ENCODE measurements around the gene DCBLD1.

DCBLD1 gene

DNA sequence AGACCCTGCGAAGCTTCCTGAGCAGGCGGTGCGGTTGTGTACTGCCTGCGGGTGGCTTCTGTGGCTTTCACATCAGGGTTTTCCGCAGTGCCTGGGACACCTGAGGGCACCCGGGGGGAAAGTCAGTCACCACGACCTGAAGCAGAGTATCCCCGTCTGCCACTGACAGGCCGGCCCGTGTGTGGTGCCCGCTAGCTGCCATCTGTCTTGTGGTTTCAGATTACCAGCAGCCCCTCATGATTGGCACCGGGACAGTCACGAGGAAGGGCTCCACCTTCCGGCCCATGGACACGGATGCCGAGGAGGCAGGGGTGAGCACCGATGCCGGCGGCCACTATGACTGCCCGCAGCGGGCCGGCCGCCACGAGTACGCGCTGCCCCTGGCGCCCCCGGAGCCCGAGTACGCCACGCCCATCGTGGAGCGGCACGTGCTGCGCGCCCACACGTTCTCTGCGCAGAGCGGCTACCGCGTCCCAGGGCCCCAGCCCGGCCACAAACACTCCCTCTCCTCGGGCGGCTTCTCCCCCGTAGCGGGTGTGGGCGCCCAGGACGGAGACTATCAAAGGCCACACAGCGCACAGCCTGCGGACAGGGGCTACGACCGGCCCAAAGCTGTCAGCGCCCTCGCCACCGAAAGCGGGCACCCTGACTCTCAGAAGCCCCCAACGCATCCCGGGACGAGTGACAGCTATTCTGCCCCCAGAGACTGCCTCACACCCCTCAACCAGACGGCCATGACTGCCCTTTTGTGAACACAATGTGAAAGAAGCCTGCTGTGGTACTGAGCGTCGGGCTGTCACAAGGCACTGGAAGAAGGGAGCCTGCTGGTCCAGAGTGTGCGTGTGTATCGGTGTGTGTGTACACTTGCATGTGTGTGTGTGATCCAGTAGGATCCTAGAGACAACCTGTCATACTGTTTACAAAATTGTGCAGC is 65.5 kb downstream of the DCBLD1 start:
- Histone ChIP-seq H3K27me3 (ENCODE audit: control insufficient read depth, low read length) (peaks cover 8% of the 10 kb centered on the region), H3K79me2 (ENCODE audit: control insufficient read depth, low read length) (no peaks in the 10 kb centered on the region), H3K9me3 (ENCODE audit: control insufficient read depth, insufficient read depth, low read length) (no peaks in the 10 kb centered on the region), H3K4me2 (ENCODE audit: low read length) (no peak overlapping the region), H3K27ac (ENCODE audit: low read depth, low read length) (no peak overlapping the region), H3F3A (ENCODE audit: control insufficient read depth, insufficient read depth) (no peaks in the 10 kb centered on the region), H3K4me3 (ENCODE audit: low read length) (no peak overlapping the region), H4K20me1 (ENCODE audit: control insufficient read depth, insufficient read depth, low read depth, low read length) (no peaks in the 10 kb centered on the region), H3K9me2 (replicated peaks; ENCODE audit: control insufficient read depth, low read length) (no peaks in the 10 kb centered on the region), H3K36me3 (ENCODE audit: control insufficient read depth, low read length) (no peaks in the 10 kb centered on the region), H3K4me1 (ENCODE audit: control insufficient read depth, low read length) (no peaks in the 10 kb centered on the region)
- TF ChIP-seq, protein P1, sequence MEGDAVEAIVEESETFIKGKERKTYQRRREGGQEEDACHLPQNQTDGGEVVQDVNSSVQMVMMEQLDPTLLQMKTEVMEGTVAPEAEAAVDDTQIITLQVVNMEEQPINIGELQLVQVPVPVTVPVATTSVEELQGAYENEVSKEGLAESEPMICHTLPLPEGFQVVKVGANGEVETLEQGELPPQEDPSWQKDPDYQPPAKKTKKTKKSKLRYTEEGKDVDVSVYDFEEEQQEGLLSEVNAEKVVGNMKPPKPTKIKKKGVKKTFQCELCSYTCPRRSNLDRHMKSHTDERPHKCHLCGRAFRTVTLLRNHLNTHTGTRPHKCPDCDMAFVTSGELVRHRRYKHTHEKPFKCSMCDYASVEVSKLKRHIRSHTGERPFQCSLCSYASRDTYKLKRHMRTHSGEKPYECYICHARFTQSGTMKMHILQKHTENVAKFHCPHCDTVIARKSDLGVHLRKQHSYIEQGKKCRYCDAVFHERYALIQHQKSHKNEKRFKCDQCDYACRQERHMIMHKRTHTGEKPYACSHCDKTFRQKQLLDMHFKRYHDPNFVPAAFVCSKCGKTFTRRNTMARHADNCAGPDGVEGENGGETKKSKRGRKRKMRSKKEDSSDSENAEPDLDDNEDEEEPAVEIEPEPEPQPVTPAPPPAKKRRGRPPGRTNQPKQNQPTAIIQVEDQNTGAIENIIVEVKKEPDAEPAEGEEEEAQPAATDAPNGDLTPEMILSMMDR (IDR thresholded peaks at IDR 0.05; ENCODE audit: low read depth, low read length, poor library complexity, severe bottlenecking) = no peak
- no peak for TF ChIP-seq EZH2phosphoT487 (IDR thresholded peaks at IDR 0.05; ENCODE audit: borderline replicate concordance, low read length)

DNA sequence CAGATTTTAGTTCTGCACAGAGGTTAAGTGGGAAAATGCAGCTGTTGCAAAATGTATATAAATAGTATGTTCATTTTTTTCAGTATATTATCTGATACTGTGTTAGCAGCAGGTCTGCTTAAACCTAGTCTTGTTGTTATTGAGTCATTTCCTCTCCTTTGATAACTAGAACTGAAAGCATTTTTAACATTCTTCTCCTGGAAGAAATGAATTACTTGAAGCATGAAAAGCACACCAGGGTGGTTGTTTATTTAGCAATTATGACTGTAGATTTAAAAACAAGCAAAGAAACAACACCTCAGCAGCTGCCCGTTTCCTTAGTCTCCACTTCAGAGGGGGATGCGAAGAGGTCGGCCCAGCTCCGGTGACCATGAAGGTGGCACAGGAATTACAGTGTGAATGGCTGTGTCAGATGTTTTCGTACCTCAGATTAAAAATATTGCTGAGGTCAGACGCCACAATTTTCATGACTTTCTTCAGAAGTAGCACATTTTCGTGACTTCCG is 66.4 kb downstream of the DCBLD1 start:
- Histone ChIP-seq H4K20me1 (ENCODE audit: control insufficient read depth, insufficient read depth, low read depth, low read length) (no peaks in the 10 kb centered on the region), H3K4me1 (ENCODE audit: control insufficient read depth, low read length) (no peaks in the 10 kb centered on the region), H3K4me2 (ENCODE audit: low read length) (no peak overlapping the region), H3K36me3 (ENCODE audit: control insufficient read depth, low read length) (no peaks in the 10 kb centered on the region), H3K27me3 (ENCODE audit: control insufficient read depth, low read length) (peaks cover 8% of the 10 kb centered on the region), H3F3A (ENCODE audit: control insufficient read depth, insufficient read depth) (no peaks in the 10 kb centered on the region), H3K79me2 (ENCODE audit: control insufficient read depth, low read length) (no peaks in the 10 kb centered on the region), H3K4me3 (ENCODE audit: low read length) (no peak overlapping the region), H3K27ac (ENCODE audit: low read depth, low read length) (no peak overlapping the region), H3K9me3 (ENCODE audit: control insufficient read depth, insufficient read depth, low read length) (no peaks in the 10 kb centered on the region), H3K9me2 (replicated peaks; ENCODE audit: control insufficient read depth, low read length) (no peaks in the 10 kb centered on the region)
- TF ChIP-seq EZH2phosphoT487 (IDR thresholded peaks at IDR 0.05; ENCODE audit: borderline replicate concordance, low read length) = no peak
- TF ChIP-seq, protein P1 (IDR thresholded peaks at IDR 0.05; ENCODE audit: low read depth, low read length, poor library complexity, severe bottlenecking) = no peak

DNA sequence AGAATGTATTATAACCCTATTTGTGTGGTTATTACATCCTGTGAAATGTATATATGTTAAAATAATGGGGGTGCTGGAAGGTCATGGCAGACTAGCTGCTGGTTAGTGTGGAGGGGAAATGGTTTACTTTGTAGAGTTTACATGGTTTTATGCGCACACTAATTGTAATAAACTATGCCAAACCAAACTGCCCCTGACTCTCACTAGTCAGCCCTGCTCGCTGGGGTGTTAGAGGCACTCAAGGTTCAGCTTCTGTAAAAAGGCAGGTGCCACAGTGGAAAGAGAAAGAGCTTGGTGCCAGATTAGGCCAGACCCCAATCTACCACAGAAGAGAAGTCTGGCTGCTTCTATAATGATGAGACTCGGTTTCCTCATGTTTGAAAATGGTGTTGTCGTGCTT is 67.1 kb downstream of the DCBLD1 start:
- Histone ChIP-seq H3K9me2 (replicated peaks; ENCODE audit: control insufficient read depth, low read length) (no peaks in the 10 kb centered on the region), H3K36me3 (ENCODE audit: control insufficient read depth, low read length) (no peaks in the 10 kb centered on the region), H3K4me2 (ENCODE audit: low read length) (no peak overlapping the region), H4K20me1 (ENCODE audit: control insufficient read depth, insufficient read depth, low read depth, low read length) (no peaks in the 10 kb centered on the region), H3K4me3 (ENCODE audit: low read length) (no peak overlapping the region), H3K79me2 (ENCODE audit: control insufficient read depth, low read length) (no peaks in the 10 kb centered on the region), H3K9me3 (ENCODE audit: control insufficient read depth, insufficient read depth, low read length) (no peaks in the 10 kb centered on the region), H3K4me1 (ENCODE audit: control insufficient read depth, low read length) (no peaks in the 10 kb centered on the region), H3K27ac (ENCODE audit: low read depth, low read length) (no peak overlapping the region), H3F3A (ENCODE audit: control insufficient read depth, insufficient read depth) (no peaks in the 10 kb centered on the region), H3K27me3 (ENCODE audit: control insufficient read depth, low read length) (peaks cover 8% of the 10 kb centered on the region)
- no peak for TF ChIP-seq EZH2phosphoT487 (IDR thresholded peaks at IDR 0.05; ENCODE audit: borderline replicate concordance, low read length)

DNA sequence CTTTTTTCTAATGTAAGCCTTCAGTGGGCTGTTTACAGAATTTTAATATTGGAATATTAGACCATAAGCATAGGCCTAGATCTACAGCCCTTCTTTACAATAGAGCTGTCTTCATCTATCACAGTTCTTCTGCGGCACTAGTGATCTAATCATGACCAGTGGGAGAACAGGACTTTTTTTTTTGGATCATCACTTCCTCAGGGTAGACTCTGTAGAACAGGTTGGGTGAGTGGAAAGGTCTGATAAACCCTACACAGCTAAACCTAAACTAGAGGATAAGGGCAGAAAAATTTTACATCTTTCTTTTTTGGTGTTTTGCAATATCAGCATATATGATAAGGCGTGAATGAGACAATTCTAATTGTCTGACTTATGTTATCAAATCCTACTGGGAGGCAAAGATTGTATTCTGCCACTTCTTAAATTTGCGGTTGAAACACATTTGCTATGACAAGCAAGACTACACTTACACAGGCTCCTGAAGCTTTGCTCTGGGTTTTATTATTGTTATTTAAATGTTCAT is 67.7 kb downstream of the DCBLD1 start:
- Histone ChIP-seq H3K4me3 (ENCODE audit: low read length) (no peak overlapping the region), H3K4me1 (ENCODE audit: control insufficient read depth, low read length) (no peaks in the 10 kb centered on the region), H3K4me2 (ENCODE audit: low read length) (no peak overlapping the region), H3K9me3 (ENCODE audit: control insufficient read depth, insufficient read depth, low read length) (no peaks in the 10 kb centered on the region), H4K20me1 (ENCODE audit: control insufficient read depth, insufficient read depth, low read depth, low read length) (no peaks in the 10 kb centered on the region), H3K79me2 (ENCODE audit: control insufficient read depth, low read length) (no peaks in the 10 kb centered on the region), H3K36me3 (ENCODE audit: control insufficient read depth, low read length) (no peaks in the 10 kb centered on the region), H3F3A (ENCODE audit: control insufficient read depth, insufficient read depth) (no peaks in the 10 kb centered on the region), H3K27me3 (ENCODE audit: control insufficient read depth, low read length) (peaks cover 10% of the 10 kb centered on the region), H3K27ac (ENCODE audit: low read depth, low read length) (no peak overlapping the region), H3K9me2 (replicated peaks; ENCODE audit: control insufficient read depth, low read length) (no peaks in the 10 kb centered on the region)
- TF ChIP-seq EZH2phosphoT487 (IDR thresholded peaks at IDR 0.05; ENCODE audit: borderline replicate concordance, low read length) = no peak
